WI38 (cell line): ENCODE measurements around the gene OSCAR.

ENCODE experiments used
- H3K4me3 ChIP-seq: 2 replicates; pipeline ENCODE4 v1.5.1; 2011; ENCODE audit warnings: low read depth, mild to moderate bottlenecking, control low read depth, low read length
- CTCF ChIP-seq: IDR thresholded peaks from 2 replicates; pipeline ENCODE4 v1.5.1; 2012; ENCODE audit warnings: low read depth, mild to moderate bottlenecking, control low read depth, low read length

Gene OSCAR

DNA sequence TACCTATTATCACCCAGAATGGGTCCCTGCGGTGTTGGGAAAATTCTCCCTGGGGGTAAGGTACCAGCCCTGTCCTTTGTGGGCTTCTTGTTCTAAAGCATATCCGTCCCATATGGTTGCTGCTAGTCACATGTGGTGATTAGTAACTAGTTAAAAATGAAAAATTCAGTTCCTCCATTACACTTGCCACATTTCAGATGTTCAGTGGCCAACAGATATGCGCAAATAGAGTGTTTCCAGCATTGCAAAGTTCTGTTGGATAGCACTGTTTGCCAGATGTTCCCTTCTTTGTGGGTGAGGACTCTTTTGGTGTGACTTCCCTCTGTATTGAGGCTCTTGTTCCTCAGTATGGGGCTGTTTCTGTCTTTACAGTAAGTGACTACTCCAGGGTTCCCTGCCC is 40.8 kb upstream of the OSCAR start:
- no peak overlapping the region for H3K4me3 ChIP-seq
- no peak for TF ChIP-seq CTCF

DNA sequence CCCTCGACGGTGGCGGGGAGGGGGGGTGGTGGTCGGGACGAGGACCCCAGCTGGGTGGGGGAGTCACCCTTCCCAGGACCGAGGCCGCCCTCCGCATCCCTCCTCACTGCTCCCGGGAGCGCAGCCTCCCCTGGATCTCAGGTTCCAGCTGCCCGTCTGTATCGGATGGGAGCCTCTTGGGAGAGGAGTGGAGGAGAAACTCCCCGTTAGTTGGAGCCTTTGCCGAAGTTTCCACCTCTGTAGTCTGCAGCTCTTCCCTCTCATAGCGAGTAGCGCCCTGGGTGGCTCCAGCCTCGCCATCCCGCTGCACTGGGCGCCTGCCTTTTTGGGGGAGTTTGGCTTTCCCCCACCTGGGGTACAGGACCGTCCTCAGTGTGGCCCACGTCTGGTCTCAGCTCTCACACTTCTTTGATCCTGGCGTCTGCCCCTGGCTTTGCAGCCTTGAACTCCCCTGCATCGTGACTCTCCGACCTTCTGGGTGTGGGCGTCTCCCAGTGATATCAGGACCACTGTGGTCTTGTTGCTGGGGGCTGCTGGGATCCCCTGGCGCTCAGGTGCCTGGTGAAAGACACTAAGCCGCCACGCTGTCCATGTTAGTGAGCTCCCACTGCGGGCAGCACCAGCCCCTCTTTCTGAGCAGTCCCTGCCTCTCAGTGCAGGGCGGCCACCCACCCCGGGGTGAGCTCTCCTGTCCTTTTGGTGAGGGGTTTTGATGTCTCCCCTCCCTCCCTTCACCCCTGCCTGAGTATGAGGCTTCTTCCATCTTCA is 38.1 kb upstream of the OSCAR start:
- TF ChIP-seq CTCF: no peak
- peak overlapping the region; percentile 81 for H3K4me3 ChIP-seq

- TF ChIP-seq CTCF: 0 out of 2 replicates have a peak, but pooled peaks have one; percentile 4
- peak within 1 kb of the TSS; percentile 81 for H3K4me3 ChIP-seq
Measured at GRCh38 chr19:54137699-54138488, 37.3 kb upstream of the OSCAR start, which contains the start of gene CNOT3. TSS of gene CNOT3 (plus strand) at chr19:54137762. CDS start at chr19:54142979, 5,217 bp downstream.

GRCh38 chr19:54136864-54137698 is 36.5 kb upstream of the OSCAR start:
- no peak for TF ChIP-seq CTCF
- H3K4me3 ChIP-seq: peak overlapping the region; percentile 81

DNA sequence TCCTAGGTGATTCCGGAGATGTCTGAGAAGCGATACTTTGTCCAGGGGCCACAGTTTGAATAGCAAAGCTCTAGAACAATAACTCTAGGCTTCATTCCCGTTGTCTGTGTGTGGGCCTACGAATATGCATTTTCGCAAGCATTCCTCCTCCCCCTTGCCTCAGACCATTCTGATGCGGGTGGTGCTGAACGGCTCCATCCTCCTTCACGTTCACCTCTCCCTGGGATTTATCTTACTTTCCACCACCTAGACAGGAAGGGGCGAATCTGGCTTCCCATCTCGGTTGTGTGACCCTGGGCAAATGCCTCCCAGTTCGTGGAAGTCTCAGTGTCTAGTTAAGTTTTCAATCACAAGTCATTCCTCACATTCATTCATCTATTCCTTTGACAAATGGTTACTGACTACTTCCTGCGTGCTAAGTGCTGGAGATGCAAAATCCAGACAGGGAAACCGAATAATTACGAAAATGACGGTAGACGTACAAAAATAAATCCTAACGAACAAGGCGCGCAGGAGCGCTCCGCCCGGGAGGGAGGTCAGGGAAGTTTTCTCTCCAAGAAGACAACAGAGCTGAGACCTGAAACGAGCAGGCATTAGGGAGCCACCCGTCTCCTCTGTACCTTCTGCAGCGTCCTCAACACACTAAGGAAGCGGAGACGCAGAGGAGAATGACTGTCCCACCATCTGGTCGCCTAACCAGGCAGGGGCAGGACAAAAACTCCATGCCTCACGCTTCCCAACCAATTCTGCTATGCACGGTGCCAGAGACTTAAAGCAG is 35.7 kb upstream of the OSCAR start:
- TF ChIP-seq CTCF: no peak
- peak overlapping the region; percentile 73 for H3K4me3 ChIP-seq

GRCh38 chr19:54133957-54134590 is 33.5 kb upstream of the OSCAR start:
- no peak overlapping the region for H3K4me3 ChIP-seq
- no peak for TF ChIP-seq CTCF
